HG03571 (cell line): ENCODE results near the gene TMEM132D.
"Not testable (repeated sequence)": the region's sequence is repeated elsewhere in the genome, so short reads cannot be mapped to it uniquely, and the experiment has no call there.

Source experiments
- ATAC-seq: cut with Tn5 transposase; IDR thresholded peaks from one replicate; pipeline ENCODE4 v1.9.1; 2021; ENCODE audit not compliant: unreplicated experiment

The TMEM132D gene

GRCh38 chr12:129549020-129549419 lies 354.8 kb downstream of the TMEM132D start:
- ATAC-seq = not testable (repeated sequence)

- ATAC-seq = no peak
Measured at GRCh38 chr12:129544716-129545115, 359.1 kb downstream of the TMEM132D start.

- ATAC-seq = no peak
Measured at GRCh38 chr12:129540954-129541353, 362.9 kb downstream of the TMEM132D start.

GRCh38 chr12:129540249-129540648 lies 363.6 kb downstream of the TMEM132D start:
- no peak for ATAC-seq

- not testable (repeated sequence) for ATAC-seq
Measured at GRCh38 chr12:129538724-129539335, 365.0 kb downstream of the TMEM132D start.

- no peak for ATAC-seq
Measured at GRCh38 chr12:129538137-129538536, 365.7 kb downstream of the TMEM132D start.

- no peak for ATAC-seq
Measured at GRCh38 chr12:129534966-129535750, 368.7 kb downstream of the TMEM132D start.

GRCh38 chr12:129532707-129533499 lies 370.9 kb downstream of the TMEM132D start:
- no peak for ATAC-seq

GRCh38 chr12:129532082-129532481 lies 371.7 kb downstream of the TMEM132D start:
- no peak for ATAC-seq

- ATAC-seq = no peak
Measured at GRCh38 chr12:129530984-129531383, 372.8 kb downstream of the TMEM132D start.

GRCh38 chr12:129530517-129530916 lies 373.3 kb downstream of the TMEM132D start:
- ATAC-seq = no peak

- no peak for ATAC-seq
Measured at GRCh38 chr12:129527506-129527905, 376.3 kb downstream of the TMEM132D start.

- no peak for ATAC-seq
Measured at GRCh38 chr12:129523621-129524020, 380.2 kb downstream of the TMEM132D start.

- no peak for ATAC-seq
Measured at GRCh38 chr12:129520739-129521138, 383.1 kb downstream of the TMEM132D start.

GRCh38 chr12:129503802-129504201 lies 400.0 kb downstream of the TMEM132D start:
- no peak for ATAC-seq

GRCh38 chr12:129496226-129496625 lies 407.6 kb downstream of the TMEM132D start:
- no peak for ATAC-seq

GRCh38 chr12:129494766-129495165 lies 409.1 kb downstream of the TMEM132D start:
- ATAC-seq = no peak

GRCh38 chr12:129494260-129494659 lies 409.6 kb downstream of the TMEM132D start:
- ATAC-seq = no peak

- no peak for ATAC-seq
Measured at GRCh38 chr12:129489100-129489676, 414.6 kb downstream of the TMEM132D start.

GRCh38 chr12:129486931-129487330 lies 416.9 kb downstream of the TMEM132D start:
- ATAC-seq = no peak
